Activated CD8-positive, alpha-beta T cell treated with anti-CD3 and anti-CD28 coated beads for 36 hours (primary cell): Measurements from ENCODE around the gene IGF2R. TPM values are rescaled to one million over a fixed set of nuclear protein-coding genes. Genes with fewer than 3 reads are reported as not detected.
A peak's percentile ranks its signal among the peaks of the same experiment; 100 is the strongest.

ENCODE experiments used
- ATAC-seq: fragments of 200-7000 bp; cut with Tn5 transposase; one replicate; pipeline ENCODE4 v1.10.0; 2021; ENCODE audit warnings: mild to moderate bottlenecking, moderate library complexity
- CTCF ChIA-PET: fragments of 350-600 bp; sonication (Branson Sonifier 250); formaldehyde crosslinking; loops from one replicate; lab custom pipeline; 2021; ENCODE audit warnings: antibody characterized with exemption; lab: Charles Lee
- POLR2A ChIA-PET: fragments of 350-600 bp; sonication (Branson Sonifier 250); formaldehyde crosslinking; loops from one replicate; lab custom pipeline; 2021; ENCODE audit warnings: antibody characterized with exemption; lab: Charles Lee
- DNase-seq: peaks from one replicate; pipeline ENCODE4 v3.0.0-alpha.2; 2020
- H3K27ac Mint-ChIP-seq: one replicate; pipeline ENCODE4 v1.8.0; 2021; ENCODE audit warnings: mild to moderate bottlenecking, mixed read lengths
- H3K27me3 Mint-ChIP-seq: one replicate; pipeline ENCODE4 v1.8.0; 2021; ENCODE audit warnings: mixed read lengths
- H3K36me3 Mint-ChIP-seq: one replicate; pipeline ENCODE4 v1.8.0; 2021; ENCODE audit warnings: low read depth, mixed read lengths
- H3K4me1 Mint-ChIP-seq: one replicate; pipeline ENCODE4 v1.8.0; 2021; ENCODE audit warnings: low read depth, mixed read lengths
- H3K4me3 Mint-ChIP-seq: one replicate; pipeline ENCODE4 v1.8.0; 2021; ENCODE audit warnings: mild to moderate bottlenecking, moderate library complexity, mixed read lengths
- H3K9me3 Mint-ChIP-seq: one replicate; pipeline ENCODE4 v1.8.0; 2021; ENCODE audit warnings: mixed read lengths
- intact Hi-C: fragments of 100-400 bp; cut with micrococcal nuclease; formaldehyde crosslinking; loops from one replicate; pipeline ENCODE4 v1.10.0; 2022
- total RNA-seq, 2 experiments: library from RNA; stranded (reverse); gene quantifications; one replicate each; pipeline ENCODE4 v1.2.3, GENCODE V29; 2021
- TF ChIP-seq, protein P1 (sequence below): fragments of 200-600 bp; IDR thresholded peaks from one replicate; pipeline ENCODE4 v1.8.0; 2022; ENCODE audit warnings: antibody characterized with exemption, mild to moderate bottlenecking

The IGF2R gene
- total RNA-seq, 2 experiments from 2014 or later = 81.7 to 82.4 TPM

DNA sequence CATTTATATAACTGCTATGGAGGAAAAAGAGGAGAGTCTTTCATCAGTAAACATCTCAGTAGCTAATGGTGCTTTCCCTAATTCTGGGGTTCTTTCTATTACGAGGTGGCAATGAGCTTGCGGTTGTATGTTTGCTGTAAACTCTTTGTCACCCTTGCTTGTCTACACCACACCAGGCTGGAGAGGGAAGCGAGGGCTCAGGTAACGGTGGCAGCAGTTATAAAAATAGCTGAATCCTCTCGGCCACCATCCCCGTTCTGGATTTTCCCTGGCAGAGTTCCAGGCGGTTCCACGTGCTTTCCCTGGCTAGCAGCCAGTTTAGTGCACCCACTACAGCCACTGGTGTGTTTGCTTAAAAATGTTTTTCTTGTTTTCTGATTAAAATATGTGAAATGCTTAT is 39.1 kb upstream of the IGF2R start:
- H3K4me1 Mint-ChIP-seq = peaks cover 28% of the 10 kb centered on the region
- no peaks in the 10 kb centered on the region for H3K27me3 Mint-ChIP-seq
- POLR2A ChIA-PET = interaction anchor here (0.7 to 1.3 kb wide), 4 partner anchors 9 to 140 kb away, joined by 3 to 5 read pairs (median 3); partner anchors contain the start of gene TCP1
- H3K36me3 Mint-ChIP-seq = no peaks in the 10 kb centered on the region
- TF ChIP-seq, protein P1, sequence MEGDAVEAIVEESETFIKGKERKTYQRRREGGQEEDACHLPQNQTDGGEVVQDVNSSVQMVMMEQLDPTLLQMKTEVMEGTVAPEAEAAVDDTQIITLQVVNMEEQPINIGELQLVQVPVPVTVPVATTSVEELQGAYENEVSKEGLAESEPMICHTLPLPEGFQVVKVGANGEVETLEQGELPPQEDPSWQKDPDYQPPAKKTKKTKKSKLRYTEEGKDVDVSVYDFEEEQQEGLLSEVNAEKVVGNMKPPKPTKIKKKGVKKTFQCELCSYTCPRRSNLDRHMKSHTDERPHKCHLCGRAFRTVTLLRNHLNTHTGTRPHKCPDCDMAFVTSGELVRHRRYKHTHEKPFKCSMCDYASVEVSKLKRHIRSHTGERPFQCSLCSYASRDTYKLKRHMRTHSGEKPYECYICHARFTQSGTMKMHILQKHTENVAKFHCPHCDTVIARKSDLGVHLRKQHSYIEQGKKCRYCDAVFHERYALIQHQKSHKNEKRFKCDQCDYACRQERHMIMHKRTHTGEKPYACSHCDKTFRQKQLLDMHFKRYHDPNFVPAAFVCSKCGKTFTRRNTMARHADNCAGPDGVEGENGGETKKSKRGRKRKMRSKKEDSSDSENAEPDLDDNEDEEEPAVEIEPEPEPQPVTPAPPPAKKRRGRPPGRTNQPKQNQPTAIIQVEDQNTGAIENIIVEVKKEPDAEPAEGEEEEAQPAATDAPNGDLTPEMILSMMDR = no peak
- H3K9me3 Mint-ChIP-seq = no peaks in the 10 kb centered on the region
- ATAC-seq (peak; percentile 26), DNase-seq (peak; percentile 37)
- CTCF ChIA-PET = interaction anchor here (1.0 to 1.9 kb wide), 3 partner anchors 39 to 203 kb away, joined by 3 to 5 read pairs (median 3); partner anchors contain the start of gene MAS1
- H3K27ac Mint-ChIP-seq = peak overlapping the region; percentile 48
- H3K4me3 Mint-ChIP-seq = no peak overlapping the region
- intact Hi-C loops = no loop called here

DNA sequence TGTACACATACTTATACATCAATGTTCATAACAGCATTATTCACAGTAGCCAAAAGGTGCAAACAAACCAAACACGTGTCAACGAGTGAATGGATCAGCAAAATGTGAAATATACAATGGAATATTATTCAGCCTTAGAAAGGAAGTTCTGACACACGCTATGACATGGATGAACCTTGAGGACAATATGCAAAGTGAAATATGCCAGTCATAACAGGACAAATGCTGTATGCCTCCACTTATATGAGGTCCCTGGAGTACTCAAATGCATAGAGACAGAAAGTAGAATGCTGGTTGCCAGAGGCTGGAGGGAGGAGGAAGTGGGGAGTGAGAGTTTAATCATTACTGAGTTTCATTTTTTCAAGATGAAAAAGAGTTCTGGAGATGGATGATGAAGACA is 37.8 kb upstream of the IGF2R start:
- H3K4me1 Mint-ChIP-seq = peaks cover 28% of the 10 kb centered on the region
- no peaks in the 10 kb centered on the region for H3K27me3 Mint-ChIP-seq
- intact Hi-C loops = no loop called here
- CTCF ChIA-PET = interaction anchor here (0.6 to 1.9 kb wide), 4 partner anchors 37 to 204 kb away, joined by 3 to 5 read pairs (median 4); partner anchors contain the start of gene MAS1
- no peak overlapping the region for H3K4me3 Mint-ChIP-seq
- H3K27ac Mint-ChIP-seq = no peak overlapping the region
- H3K9me3 Mint-ChIP-seq = no peaks in the 10 kb centered on the region
- no peaks in the 10 kb centered on the region for H3K36me3 Mint-ChIP-seq
- ATAC-seq (peak; percentile 84), DNase-seq (peak; percentile 33)
- TF ChIP-seq, protein P1 = no peak
- POLR2A ChIA-PET = interaction anchor here (1.1 kb wide), 1 partner anchor 37 kb away, joined by 5 read pairs; no protein-coding TSS in a partner anchor

DNA sequence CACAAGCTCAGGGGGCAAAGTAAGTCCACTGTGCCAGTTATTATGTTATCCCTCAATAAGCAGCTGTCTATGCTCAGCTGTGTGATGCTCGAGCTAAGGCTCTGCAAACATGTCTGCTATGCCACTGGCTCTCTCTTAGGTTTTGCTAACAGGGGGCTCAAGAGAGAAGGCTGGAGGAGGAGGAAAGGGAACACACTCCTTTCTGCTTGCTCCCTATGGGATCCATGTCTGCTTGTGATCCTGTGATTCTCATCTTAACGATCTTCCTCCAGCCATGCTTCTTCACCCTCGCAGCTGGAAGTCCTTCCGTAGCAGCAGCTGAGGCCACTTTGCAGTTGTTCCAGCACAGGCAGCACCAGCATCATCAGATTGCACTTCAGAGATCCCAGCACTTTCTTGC is 37.0 kb upstream of the IGF2R start:
- POLR2A ChIA-PET = no interaction called here
- no peaks in the 10 kb centered on the region for H3K36me3 Mint-ChIP-seq
- peaks cover 28% of the 10 kb centered on the region for H3K4me1 Mint-ChIP-seq
- H3K27me3 Mint-ChIP-seq = no peaks in the 10 kb centered on the region
- DNase-seq (no peak), ATAC-seq (no peak)
- H3K9me3 Mint-ChIP-seq = no peaks in the 10 kb centered on the region
- CTCF ChIA-PET = interaction anchor here (0.6 kb wide), 1 partner anchor 37 kb away, joined by 3 read pairs; no protein-coding TSS in a partner anchor
- H3K4me3 Mint-ChIP-seq = no peak overlapping the region
- intact Hi-C loops = no loop called here
- TF ChIP-seq, protein P1 = no peak
- H3K27ac Mint-ChIP-seq = no peak overlapping the region

DNA sequence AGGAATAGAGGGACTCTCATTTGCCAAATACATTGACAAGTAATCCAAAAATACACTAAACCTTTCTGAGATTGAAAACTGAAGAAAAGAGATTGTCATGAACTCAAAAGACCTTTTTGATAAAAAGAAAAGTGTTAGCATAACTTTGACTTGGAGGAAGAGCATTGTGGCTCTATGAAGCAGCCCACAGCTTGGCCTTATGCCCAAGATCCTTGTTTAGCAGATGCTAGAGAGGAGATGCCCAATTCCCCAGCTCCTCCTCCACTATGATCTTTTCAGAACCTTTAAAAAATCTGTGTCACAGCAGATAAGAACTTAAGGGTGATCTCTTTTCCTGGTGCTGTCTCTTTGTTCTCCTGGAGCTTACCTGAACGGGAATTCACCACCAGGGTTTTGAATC is 35.8 kb upstream of the IGF2R start:
- no peak overlapping the region for H3K4me3 Mint-ChIP-seq
- H3K9me3 Mint-ChIP-seq = no peaks in the 10 kb centered on the region
- ChIA-PET CTCF (interaction anchor here (1.1 kb wide), 1 partner anchor 9 kb away, joined by 3 read pairs; no protein-coding TSS in a partner anchor), POLR2A (interaction anchor here (0.8 kb wide), 1 partner anchor 35 kb away, joined by 3 read pairs; no protein-coding TSS in a partner anchor)
- no peak for ATAC-seq
- intact Hi-C loops = no loop called here
- no peak for DNase-seq
- no peaks in the 10 kb centered on the region for H3K27me3 Mint-ChIP-seq
- H3K27ac Mint-ChIP-seq = no peak overlapping the region
- peaks cover 28% of the 10 kb centered on the region for H3K4me1 Mint-ChIP-seq
- no peaks in the 10 kb centered on the region for H3K36me3 Mint-ChIP-seq
- TF ChIP-seq, protein P1 = no peak

DNA sequence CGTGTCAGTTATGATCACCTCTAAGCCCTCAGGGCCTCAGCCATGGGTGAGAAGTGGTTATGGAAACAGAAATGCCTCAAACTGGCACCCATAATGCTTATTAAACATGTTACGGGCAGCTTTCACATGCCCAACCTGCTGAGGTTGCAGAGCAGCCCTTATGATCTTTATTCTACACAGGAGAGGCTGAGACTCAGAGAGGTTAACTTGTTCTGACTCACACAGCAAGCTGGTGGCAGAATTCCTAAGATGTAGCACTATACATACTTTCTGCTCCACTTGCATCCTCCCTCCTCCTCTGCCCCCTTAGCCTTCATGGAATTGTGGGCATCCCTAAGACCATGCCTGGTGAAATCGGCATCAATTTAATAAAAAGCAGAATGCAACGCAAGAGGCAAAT is 34.7 kb upstream of the IGF2R start:
- Mint-ChIP-seq H3K27me3 (no peaks in the 10 kb centered on the region), H3K27ac (no peak overlapping the region), H3K4me1 (peaks cover 28% of the 10 kb centered on the region), H3K36me3 (no peaks in the 10 kb centered on the region), H3K9me3 (no peaks in the 10 kb centered on the region), H3K4me3 (no peak overlapping the region)
- ATAC-seq (no peak), DNase-seq (no peak)
- TF ChIP-seq, protein P1 = no peak
- ChIA-PET CTCF (no interaction called here), POLR2A (interaction anchor here (0.6 kb wide), 1 partner anchor 530 kb away, joined by 3 read pairs; no protein-coding TSS in a partner anchor)
- intact Hi-C loops = no loop called here
